Astrocyte (in vitro differentiated cells and primary cell): ENCODE data around the gene TWSG1. TPM values are rescaled to one million over a fixed set of nuclear protein-coding genes. Genes with fewer than 3 reads are reported as not detected.

ENCODE experiments used
- DNase-seq: peaks from one replicate; pipeline ENCODE4 v3.0.0-alpha.2; 2010; ENCODE audit warnings: low read depth
- FAIRE-seq: peaks from 2 replicates; lab custom pipeline; 2011; peaks lifted over from hg19 to GRCh38; lab: Jason Lieb, UNC
- H2AFZ ChIP-seq: 2 replicates; pipeline ENCODE4 v1.6.0; 2012; ENCODE audit warnings: low read depth, low read length, inconsistent platforms
- H3K27ac ChIP-seq: 2 replicates; pipeline ENCODE4 v1.5.1; 2011; ENCODE audit warnings: low read depth, low read length, inconsistent platforms
- H3K27me3 ChIP-seq: 2 replicates; pipeline ENCODE4 v1.6.0; 2011; ENCODE audit warnings: low read length, inconsistent platforms; ENCODE audit not compliant: insufficient read depth
- H3K36me3 ChIP-seq: 2 replicates; pipeline ENCODE4 v1.5.1; 2011; ENCODE audit warnings: low read length, inconsistent platforms; ENCODE audit not compliant: insufficient read depth
- H3K4me1 ChIP-seq: 2 replicates; pipeline ENCODE4 v1.5.1; 2011; ENCODE audit warnings: low read length, inconsistent platforms; ENCODE audit not compliant: insufficient read depth
- H3K4me2 ChIP-seq: 2 replicates; pipeline ENCODE4 v1.6.0; 2012; ENCODE audit warnings: low read length, inconsistent platforms
- H3K4me3 ChIP-seq: 2 replicates; pipeline ENCODE4 v1.5.1; 2011; ENCODE audit warnings: low read depth, mild to moderate bottlenecking, low read length, inconsistent platforms; ENCODE audit not compliant: insufficient read depth
- H3K79me2 ChIP-seq: 2 replicates; pipeline ENCODE4 v1.6.0; 2012; ENCODE audit warnings: mild to moderate bottlenecking, low read length, inconsistent platforms; ENCODE audit not compliant: insufficient read depth
- H3K9ac ChIP-seq: 2 replicates; pipeline ENCODE4 v1.6.0; 2012; ENCODE audit warnings: mild to moderate bottlenecking, low read length, inconsistent platforms
- H3K9me3 ChIP-seq: 2 replicates; pipeline ENCODE4 v1.5.1; 2012; ENCODE audit warnings: low read depth, mild to moderate bottlenecking, low read length, inconsistent platforms; ENCODE audit not compliant: insufficient read depth
- H4K20me1 ChIP-seq: 2 replicates; pipeline ENCODE4 v1.6.0; 2012; ENCODE audit warnings: low read length, inconsistent platforms; ENCODE audit not compliant: insufficient read depth
- H3K27ac Mint-ChIP-seq: one replicate; pipeline ENCODE4 v1.8.0; 2021; ENCODE audit warnings: mild to moderate bottlenecking, mixed read lengths; ENCODE audit not compliant: unreplicated experiment
- H3K27me3 Mint-ChIP-seq: one replicate; pipeline ENCODE4 v1.8.0; 2021; ENCODE audit warnings: low read depth, mixed read lengths; ENCODE audit not compliant: unreplicated experiment
- H3K36me3 Mint-ChIP-seq: one replicate; pipeline ENCODE4 v1.8.0; 2021; ENCODE audit warnings: low read depth, mixed read lengths; ENCODE audit not compliant: unreplicated experiment
- H3K4me1 Mint-ChIP-seq: one replicate; pipeline ENCODE4 v1.8.0; 2021; ENCODE audit warnings: low read depth, mixed read lengths; ENCODE audit not compliant: unreplicated experiment
- H3K4me3 Mint-ChIP-seq: one replicate; pipeline ENCODE4 v1.8.0; 2021; ENCODE audit warnings: mild to moderate bottlenecking, moderate library complexity, mixed read lengths; ENCODE audit not compliant: unreplicated experiment
- H3K9me3 Mint-ChIP-seq: one replicate; pipeline ENCODE4 v1.8.0; 2021; ENCODE audit warnings: mild to moderate bottlenecking, mixed read lengths; ENCODE audit not compliant: unreplicated experiment
- CTCF ChIP-seq: IDR thresholded peaks from 2 replicates; pipeline ENCODE4 v1.5.1; 2011; ENCODE audit warnings: low read depth, mild to moderate bottlenecking, inconsistent platforms, low read length, moderate library complexity; ENCODE audit not compliant: insufficient read depth
- EZH2 ChIP-seq: IDR thresholded peaks from 2 replicates; pipeline ENCODE4 v1.6.1; 2012; ENCODE audit warnings: mild to moderate bottlenecking, low read length, inconsistent platforms; ENCODE audit not compliant: insufficient read depth
- total RNA-seq: library from RNA; stranded (reverse); gene quantifications from 2 replicates; pipeline ENCODE4 v1.2.1, GENCODE V29; 2021

Gene TWSG1
- total RNA-seq, 1 donor from 2014 or later: 48.4 TPM

GRCh38 chr18:9404565-9405060 is 70.0 kb downstream of the TWSG1 start:
- Mint-ChIP-seq H3K27ac (no peak overlapping the region), H3K4me3 (no peak overlapping the region), H3K36me3 (peaks cover 12% of the 10 kb centered on the region), H3K4me1 (peaks cover 2% of the 10 kb centered on the region), H3K9me3 (peaks cover 8% of the 10 kb centered on the region), H3K27me3 (no peaks in the 10 kb centered on the region)
- Histone ChIP-seq H3K27ac (peak overlapping the region; percentile 26), H2AFZ (no peak overlapping the region), H3K9ac (no peak overlapping the region), H3K79me2 (no peaks in the 10 kb centered on the region), H3K4me2 (no peak overlapping the region), H4K20me1 (no peaks in the 10 kb centered on the region), H3K36me3 (no peaks in the 10 kb centered on the region), H3K4me3 (no peak overlapping the region), H3K27me3 (no peaks in the 10 kb centered on the region), H3K4me1 (no peaks in the 10 kb centered on the region), H3K9me3 (no peaks in the 10 kb centered on the region)
- FAIRE-seq (no peak), DNase-seq (peak; percentile 70)
- TF ChIP-seq CTCF (no peak), EZH2 (no peak)

GRCh38 chr18:9405130-9405529 is 70.6 kb downstream of the TWSG1 start:
- no peak overlapping the region for H3K4me2 ChIP-seq
- no peak for FAIRE-seq

More at GRCh38 chr18:9405130-9405529, 70.6 kb downstream of the TWSG1 start:
- Histone ChIP-seq H3K4me3 (no peak overlapping the region), H3K27me3 (no peaks in the 10 kb centered on the region), H3K79me2 (no peaks in the 10 kb centered on the region), H3K9me3 (no peaks in the 10 kb centered on the region), H3K36me3 (no peaks in the 10 kb centered on the region), H4K20me1 (no peaks in the 10 kb centered on the region), H2AFZ (no peak overlapping the region), H3K27ac (no peak overlapping the region), H3K9ac (no peak overlapping the region), H3K4me1 (no peaks in the 10 kb centered on the region)
- H3K36me3 Mint-ChIP-seq: peaks cover 12% of the 10 kb centered on the region
- H3K9me3 Mint-ChIP-seq: peaks cover 8% of the 10 kb centered on the region
- no peaks in the 10 kb centered on the region for H3K27me3 Mint-ChIP-seq
- H3K4me1 Mint-ChIP-seq: peaks cover 2% of the 10 kb centered on the region
- no peak overlapping the region for H3K27ac Mint-ChIP-seq
- TF ChIP-seq EZH2: no peak
- TF ChIP-seq CTCF: no peak
- DNase-seq: no peak
- H3K4me3 Mint-ChIP-seq: no peak overlapping the region
